T-helper 2 cell treated with Interferon-gamma antibody and Interleukin-4, amounts not matched to agents 100 ng/mL and 5 ng/mL, for 36 hours (primary cell): ENCODE results near the gene LOXL1. TPM values are rescaled to one million over a fixed set of nuclear protein-coding genes. Genes with fewer than 3 reads are reported as not detected.

Source experiments
- intact Hi-C: fragments of 100-400 bp; cut with micrococcal nuclease; formaldehyde crosslinking; loops from one replicate; pipeline ENCODE4 v1.15.1; 2023
- total RNA-seq: library from RNA; stranded (reverse); gene quantifications from 2 replicates; pipeline ENCODE4 v1.2.3, GENCODE V29; 2022

LOXL1 gene
- total RNA-seq, 1 donor from 2014 or later: 0.70 TPM

DNA sequence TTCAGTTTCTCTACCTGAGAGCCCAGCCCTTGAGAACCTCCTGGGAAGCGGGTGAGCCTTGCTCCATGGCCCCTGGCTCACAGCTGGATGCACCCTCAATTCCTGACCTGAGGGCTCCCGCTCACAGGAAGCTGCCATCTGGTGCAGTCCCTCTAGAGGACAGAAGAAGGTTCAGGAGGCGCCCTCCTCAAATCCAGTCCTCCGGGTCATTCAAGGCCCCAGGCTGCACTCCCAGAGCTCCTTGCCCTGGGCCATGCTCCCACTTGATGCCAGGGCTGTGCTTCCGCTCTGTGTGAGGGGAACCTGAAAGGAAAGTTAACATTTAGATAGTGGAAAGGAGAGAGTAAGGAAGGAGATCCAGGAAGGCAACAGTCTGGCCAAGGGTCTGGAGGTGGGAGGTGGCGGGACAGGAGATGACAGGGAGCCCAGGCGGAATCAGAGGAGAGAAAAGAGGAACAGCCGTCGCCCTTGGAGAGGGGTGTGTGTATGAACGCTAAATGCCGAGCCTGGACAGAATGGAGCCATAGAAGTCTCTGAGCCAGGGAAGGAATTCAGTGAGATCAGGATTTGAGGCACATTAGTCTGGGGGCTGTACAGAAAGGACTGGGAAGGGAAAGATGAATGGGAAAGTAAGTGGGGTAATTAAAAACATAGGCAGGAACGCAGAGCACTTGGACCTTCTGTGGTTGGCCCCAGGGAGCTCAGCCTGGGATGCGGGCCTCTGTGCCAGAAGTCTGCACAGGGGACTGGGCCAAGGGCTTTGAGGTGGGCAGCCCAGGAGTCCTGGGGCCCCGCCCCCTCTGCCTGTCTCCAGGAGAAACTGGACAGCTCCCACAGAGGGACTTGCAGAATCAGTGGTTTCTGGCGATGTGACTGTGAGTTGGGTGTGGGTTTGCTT is 26.8 kb upstream of the LOXL1 start:
- intact Hi-C loops: no loop called here

DNA sequence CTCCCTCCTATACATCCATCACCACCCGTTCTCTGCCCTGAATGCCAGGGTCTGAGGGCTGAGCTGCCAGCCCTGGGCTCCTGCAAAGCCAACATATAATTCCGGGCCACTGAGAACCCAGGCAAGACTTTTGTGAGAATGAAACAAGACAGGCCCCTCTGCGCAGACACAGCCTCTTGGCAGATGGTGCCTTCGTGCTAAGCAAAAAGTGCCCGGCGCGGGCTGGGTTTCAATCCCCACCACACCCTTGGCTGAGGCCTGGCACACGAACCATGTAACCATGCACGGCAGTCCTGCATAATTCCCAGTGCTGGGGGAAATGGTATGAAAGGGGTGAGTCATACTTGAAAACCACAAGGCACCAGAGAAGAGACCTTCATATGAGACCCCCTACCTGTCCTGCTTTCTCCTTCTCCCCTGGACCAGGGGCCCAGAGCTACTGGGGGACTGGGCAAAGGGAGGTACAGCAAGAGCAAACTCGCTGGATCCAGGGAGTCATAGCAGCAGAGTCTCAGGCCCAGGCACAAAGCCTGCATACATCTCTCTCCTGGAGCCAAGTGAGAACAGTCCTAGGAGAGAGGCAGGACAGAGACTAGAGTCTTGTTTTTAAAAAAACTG is 26.1 kb upstream of the LOXL1 start:
- intact Hi-C loops: no loop called here

DNA sequence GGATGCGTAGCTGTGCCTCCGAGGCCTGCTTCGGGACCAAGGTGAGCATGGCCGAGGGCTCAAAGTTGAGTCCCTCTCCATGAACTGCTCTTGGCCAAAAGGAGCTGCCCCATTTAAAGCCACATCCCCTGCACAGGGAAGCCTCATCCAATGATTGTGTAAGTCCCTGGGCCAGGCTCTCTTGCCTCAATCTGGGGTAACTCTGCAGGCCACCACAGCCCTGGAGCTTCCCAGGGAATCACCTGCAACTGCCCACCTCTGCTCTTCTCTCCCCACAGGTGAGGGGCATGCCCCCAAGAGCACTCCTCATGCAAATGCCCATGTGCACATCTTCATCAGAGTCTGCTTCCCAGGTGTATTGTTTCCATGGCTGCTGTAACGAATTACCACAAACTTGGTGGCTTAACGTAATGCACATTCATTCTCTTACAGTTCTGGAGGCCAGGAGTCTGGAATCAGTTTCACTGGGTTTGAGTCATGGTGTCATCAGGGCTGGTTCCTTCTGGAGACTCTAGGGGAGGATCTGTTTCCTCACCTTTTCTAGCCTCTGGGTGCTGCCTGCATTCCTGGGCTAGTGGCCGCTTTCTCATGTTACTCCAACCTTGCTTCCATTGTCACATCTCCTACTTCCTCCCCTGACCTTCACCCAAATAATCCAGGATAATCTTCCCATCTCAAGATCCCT is 25.0 kb upstream of the LOXL1 start:
- intact Hi-C loops: no loop called here

DNA sequence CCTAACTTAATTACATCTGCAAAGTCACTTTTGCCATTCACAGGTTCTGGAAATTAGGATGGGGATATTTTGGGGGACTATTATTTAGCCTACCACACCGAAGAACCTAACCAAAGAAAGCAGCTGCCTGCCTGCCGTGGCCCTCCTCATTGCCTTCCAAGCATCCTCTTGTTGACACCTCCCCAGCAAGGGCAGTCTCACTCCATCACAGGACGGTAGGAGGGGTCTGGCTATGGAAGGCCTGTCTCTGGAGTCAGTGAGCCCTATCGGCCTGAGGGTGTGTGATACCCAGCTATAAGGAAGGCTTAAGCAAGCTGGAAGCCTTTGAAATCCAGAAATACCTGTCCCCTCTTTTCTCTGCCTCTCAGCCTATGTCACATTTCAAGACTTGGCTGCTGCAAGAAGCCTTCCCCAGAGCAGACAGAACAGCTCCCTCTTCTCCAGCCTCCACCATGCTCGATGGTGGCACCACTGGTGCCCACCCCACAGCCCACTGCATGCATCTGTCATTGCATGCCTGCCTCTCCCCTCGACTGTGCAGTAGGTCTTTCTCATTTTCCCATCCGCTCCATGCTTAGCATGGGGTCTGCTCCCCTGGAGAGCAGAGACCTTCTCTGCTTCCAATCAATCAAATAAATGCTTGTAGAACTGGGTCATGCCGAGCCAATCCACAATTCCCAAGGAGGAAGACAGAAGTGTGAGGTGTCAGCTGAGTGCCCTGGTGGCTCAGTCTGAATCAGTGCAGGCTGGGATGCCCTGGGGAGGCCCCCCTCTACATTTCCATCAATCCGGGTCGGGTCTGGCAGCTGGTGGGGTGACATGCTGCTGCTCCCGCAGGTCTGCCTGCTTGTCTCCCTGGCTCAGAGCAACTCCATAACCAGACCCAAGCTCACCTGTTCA is 23.9 kb upstream of the LOXL1 start:
- intact Hi-C loops: no loop called here

DNA sequence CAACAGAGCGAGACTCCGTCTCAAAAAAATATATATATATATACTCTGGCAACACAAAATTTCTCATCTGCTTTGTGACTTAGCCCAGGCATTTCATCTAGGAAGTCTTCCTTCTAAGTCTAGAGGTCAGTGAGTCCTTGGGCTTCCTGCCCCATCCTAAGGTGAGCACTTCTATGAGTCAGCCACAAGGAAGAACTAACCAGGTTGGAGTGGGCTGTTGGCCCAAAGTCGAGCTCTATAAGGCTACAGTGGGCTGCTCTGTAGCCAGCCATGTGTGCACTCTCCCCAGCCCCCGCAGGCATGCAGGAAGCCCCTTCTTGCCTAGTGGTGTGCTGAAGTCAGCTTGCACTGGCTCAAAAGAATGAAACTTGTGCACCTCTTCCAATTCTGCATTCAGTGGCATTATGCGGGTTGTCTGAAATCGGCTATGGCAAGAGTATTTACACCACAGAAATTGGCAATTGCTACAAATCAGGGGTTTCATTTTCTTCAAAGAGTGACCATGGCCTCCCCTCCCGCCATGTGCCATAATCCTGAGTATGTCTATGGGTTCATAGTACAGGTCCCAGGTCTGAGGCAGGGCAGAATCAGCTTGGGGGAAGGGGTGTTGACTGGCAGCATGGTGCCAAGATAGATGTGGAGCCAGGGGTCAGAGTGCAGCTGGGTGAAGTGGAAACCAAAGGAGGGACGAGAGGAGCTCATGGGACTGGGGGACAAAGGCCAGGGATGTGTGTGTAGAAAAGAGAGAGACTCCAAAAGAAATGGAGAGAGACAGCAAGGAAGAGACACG is 22.0 kb upstream of the LOXL1 start:
- intact Hi-C loops: no loop called here

DNA sequence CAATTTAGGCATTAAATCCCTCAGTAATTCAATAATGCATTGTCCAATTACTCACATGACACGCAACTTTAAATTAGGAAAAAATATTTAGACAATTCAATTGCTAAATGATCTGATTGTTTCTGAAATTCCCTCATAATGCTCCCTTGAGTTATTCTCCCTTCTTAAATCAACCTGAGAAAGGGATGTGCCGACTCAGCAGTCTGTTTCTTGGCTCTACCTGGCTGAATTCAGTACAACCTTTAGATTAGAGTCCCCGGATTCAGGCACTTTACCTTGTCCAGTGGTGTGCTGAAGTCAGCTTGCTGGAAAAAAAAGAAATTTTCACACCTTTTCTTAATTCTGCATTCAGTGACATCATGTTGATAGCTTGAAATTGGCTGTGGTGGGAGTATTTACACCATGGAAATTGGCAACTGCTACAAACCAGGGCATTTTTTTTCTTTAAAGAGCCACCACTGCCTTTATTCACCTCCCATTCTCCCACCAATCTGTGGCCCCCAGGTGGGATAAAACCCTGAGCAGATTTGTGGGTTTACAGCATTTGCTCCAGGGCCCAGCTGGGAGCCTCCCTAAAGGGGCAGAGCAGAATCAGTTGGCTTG is 20.9 kb upstream of the LOXL1 start:
- intact Hi-C loops: no loop called here

DNA sequence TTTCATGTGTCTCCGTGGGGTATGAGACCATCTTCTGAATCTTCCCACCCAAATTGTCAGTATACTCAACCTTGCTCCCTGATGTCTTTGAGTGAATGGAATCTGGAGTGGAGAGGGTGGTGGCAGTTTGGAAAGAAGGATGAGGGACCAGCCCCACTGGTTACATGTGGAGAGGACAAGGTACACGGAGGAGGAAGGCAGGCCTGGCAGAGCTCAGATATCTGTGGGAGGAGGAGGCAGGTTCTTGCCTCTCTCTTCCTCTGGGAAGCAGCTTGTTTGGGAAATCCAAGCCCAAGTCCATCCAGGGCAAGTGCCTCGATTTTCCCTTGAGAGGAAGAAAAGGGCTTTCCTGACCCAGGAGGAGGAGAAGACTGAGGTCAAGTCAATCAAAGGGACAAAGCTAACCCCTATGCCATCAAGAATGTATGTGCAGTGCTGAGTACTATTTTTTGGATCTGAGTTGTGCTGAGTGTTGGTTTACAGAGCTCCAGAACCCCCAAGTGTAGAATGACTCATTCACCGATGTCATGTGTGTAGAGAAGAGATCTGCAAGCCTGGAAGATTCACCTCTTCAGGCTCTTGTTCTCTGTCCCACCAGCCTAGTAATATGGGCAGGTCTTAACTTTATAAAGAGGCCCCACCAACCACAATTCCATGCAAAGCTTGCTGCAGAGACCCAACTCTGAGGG is 19.8 kb upstream of the LOXL1 start:
- intact Hi-C loops: no loop called here

DNA sequence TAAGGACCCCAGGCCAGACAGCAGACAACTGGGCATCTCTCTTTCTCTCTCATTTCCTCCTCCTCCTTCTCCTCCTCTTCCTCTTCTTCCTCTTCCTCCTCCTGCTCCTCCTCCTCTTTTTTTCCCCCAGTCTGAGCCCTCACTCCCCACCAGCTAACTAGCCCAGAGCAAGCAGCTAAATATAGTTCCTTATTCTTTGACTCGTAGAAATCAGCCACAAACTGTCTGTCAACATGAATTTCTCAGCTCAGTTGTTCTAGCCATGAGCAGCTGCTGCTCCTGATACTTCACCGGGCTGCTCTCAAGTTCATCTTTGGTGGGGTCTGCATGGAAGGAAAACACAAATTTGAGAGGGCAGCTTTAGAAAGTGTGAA is 19.2 kb upstream of the LOXL1 start:
- intact Hi-C loops: no loop called here

DNA sequence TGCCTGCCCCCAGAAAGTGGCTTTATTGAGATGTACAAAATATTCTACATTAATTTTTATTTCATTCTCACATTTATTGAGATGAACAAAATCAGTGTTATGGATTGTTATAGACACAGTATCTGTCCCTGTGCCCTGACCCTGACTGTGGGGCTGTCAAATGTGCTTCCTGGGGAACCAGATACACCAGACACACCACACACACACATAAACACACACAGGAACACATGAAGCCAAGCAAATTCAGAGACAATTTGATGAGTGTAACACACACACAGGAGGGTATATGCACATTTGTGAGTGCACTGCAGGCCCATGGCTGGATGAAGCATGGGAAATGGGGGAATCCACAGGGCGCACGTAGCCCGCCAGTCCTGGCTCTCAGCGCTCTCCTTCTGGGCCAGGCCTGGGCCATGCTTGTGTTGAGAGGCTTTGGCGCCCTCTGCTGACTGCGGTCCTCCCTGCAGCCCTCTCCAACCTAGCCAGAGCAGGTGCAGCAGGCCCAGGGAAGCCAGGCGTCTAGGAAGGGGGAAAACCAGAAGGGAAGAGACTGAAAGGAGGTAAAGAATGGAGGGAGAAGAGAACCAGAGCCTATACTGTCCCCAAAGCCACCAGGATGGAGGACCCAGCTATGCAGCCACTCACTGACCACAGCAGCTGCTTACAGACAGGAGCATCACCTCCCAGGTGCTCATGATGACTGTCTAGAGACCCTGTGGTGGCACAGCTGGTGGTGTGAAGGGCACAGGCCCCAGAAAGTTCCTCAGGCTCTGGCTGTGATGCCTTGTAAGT is 18.0 kb upstream of the LOXL1 start:
- intact Hi-C loops: loop anchor here (1.0 kb wide), 1 partner anchor 34 kb away; no protein-coding TSS in a partner anchor

DNA sequence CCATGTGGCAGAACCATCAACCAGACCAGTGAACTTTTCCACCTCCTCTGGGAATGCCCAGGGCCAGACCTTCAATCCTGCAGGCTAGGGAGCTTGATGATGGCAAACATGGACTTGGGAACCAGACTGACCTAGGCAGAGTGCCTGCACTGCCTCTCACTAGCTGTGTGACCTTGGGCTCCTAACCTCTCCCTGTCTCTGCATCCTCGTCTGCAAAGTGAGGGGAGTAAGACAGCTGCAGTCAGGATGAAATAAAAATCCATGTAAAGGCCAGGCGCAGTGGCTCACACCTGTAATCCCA is 17.5 kb upstream of the LOXL1 start:
- intact Hi-C loops: loop anchor here (1.0 kb wide), 1 partner anchor 34 kb away; no protein-coding TSS in a partner anchor

DNA sequence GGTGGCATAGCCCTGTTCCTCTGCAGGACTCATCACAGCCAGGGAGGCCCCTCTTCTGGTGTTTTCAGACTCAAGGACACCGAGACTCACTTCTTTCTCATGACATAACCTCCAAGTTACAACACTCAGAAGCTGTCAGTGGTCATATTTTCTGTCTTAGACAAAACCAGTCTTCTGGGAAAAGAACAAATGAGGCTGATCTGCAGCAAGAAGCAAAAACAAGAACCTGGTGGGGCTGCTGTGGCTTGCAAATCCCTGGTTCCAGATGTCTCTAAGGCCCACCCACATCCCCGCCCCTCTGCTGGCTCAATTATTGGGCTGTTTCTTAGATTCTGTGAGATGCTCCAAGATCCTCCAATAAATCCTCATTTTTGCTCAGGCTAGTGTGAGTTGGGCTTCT is 16.6 kb upstream of the LOXL1 start:
- intact Hi-C loops: no loop called here

DNA sequence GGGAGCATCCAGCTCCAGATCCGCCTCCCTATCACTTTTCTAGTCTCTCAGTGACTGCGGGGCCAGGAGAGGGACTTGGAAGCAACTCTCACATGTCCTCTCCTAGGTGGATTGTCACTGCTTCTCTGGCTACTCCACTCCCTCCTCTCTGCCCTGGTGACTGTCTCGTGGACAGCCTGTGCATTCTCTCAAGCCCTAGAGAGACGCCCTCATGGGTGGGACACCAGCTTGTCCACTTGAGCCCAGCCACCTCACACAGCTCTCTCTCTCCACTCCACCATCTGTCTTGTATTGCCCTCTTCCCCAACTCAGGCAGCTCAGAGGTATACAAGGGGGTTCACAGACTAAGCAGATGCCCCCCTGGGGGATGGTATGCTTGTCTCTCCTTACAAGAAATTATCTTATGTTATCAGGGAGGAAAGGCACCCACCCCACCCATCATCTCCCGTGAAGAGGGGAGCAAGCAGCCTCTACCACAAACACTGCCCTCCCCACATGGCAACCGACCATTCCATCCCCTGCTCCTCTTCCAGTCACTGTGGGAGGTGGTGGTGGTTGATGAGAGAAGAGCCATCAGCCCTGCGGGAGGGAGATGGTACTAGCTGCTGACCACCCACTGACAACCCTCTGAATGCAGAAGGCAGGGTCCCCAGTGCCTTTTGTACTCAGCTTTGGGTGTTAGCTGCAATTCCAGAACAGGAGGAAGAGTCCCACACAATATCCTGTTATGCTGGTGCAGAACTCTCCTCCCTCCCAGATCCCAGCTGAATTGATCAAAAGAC is 15.5 kb upstream of the LOXL1 start:
- intact Hi-C loops: no loop called here

DNA sequence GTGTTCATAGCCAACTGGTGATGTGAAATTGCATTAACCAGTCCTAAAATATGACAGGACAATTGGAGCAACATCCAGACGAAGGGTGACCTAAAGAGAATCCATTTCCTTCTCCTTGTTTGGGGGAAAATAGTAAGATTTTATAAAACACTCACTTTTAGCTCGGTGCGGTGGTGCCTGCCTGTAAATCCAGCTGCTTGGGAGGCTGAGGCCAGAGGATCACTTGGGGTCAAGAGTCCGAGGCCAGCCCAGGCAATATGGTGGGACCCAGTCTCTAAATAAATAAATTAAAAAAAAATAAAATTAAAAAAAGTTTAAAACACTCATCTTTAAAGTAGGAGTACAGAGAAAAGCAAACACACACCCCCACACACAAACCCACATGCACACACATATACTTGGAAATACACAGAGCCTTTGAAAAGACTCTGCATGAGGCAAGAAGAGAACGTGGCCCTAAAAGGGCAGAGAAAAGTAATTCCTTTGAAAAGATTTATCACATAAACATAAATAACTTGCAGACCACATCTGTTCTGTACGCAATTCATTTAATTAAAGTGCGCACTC is 14.1 kb upstream of the LOXL1 start:
- intact Hi-C loops: no loop called here

DNA sequence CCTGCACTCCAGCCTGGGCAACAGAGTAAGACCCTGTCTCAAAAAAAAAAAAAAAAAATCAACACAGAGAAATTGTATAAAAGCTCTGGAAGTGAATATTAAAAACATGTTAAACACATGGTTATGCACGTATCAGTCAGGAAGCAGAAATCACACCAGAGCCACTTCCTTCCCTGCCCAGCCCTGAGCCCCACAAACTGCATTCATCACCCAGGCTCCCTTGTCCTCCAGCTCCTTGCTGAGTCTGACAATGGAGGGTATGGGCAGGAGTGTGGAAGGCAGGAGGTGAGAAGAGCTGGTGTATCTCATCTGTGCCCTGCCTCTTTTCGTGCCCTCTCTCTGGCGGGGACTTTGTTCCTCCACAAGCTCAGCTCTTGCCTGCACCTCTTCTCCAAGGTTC is 12.1 kb upstream of the LOXL1 start:
- intact Hi-C loops: no loop called here

DNA sequence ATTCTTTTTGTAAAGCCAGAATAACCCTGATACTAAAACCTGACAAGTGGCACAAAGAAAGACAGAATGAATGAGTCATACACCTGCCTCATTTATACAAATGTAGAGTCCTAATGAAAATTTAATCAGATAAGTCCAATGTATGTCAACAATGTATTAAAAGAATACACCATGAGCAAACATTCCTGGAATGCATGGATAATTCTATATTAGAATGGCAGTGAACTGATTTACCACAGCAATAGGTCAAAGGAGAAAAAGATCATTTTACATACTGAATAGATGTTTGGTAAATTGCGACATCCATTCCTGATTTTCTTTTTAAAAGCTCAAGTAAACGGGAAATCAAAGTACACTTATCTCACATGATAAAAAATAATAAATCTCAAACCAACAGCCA is 11.2 kb upstream of the LOXL1 start:
- intact Hi-C loops: no loop called here

DNA sequence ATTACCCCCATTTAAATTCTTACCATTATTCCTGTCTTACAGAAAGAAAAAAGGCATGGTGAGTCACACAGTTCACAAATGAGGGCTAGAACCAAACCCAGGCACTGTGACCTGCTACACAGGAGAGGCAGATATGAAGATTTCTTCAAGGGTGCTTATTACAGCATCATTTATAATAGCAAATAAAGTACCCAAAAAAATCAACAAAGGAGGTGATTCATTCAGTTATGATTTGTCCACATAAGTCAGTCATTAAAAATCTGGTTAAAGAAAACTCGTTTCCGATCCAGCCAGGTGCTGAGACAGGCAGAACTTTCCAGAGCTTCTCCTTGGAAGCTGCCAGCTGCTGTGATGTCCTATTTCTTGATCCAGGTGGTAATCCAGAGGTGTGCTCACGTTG is 7.5 kb upstream of the LOXL1 start:
- intact Hi-C loops: no loop called here

DNA sequence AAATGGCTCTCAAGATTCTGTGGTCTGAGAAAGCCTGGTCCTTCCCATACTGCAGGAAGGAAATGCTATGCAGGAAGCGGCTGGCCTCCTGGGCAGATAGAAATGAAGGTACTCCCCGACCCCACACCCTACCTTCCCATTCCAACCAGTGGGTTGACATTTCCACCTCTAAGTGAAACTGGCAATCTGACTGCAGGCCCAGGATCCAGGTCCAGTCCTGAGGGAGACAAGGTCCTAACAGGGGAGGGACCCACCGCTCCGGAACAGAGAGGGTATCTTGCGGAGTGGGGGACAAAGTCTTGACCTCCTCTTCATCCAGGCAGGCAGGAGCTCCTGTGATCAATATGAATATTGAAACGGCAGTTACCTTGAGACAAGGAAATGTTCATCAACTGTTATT is 6.6 kb upstream of the LOXL1 start:
- intact Hi-C loops: no loop called here
